COR-L47 (cell line): Measurements from ENCODE around the gene CBFA2T2.
"Not testable (repeated sequence)": the region's sequence is repeated elsewhere in the genome, so short reads cannot be mapped to it uniquely, and the experiment has no call there.

Source experiments
- DNase-seq: peaks from one replicate; lab custom pipeline; 2025; lab: John Stamatoyannopoulos, UW

CBFA2T2 gene

DNA sequence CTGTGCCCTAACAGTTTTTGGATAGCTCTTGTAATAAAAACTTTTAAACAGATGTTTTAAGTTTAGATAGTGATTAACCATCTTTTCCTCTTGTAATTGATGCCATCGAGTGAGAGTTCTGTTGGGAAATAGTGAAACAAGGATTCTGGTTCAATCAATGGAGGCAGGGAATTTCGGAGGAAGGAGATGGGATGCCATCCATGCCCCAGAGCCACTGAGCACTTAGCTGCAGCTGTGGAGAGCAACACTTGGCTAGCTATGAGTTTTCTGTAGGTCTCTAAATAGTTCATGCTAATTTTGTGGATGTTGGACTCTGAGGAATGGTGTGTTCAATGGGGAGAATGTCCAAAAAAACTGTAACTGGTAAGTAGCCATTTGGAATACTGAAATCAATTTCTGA, 16.7 kb downstream of the CBFA2T2 start:
- DNase-seq: no peak

DNA sequence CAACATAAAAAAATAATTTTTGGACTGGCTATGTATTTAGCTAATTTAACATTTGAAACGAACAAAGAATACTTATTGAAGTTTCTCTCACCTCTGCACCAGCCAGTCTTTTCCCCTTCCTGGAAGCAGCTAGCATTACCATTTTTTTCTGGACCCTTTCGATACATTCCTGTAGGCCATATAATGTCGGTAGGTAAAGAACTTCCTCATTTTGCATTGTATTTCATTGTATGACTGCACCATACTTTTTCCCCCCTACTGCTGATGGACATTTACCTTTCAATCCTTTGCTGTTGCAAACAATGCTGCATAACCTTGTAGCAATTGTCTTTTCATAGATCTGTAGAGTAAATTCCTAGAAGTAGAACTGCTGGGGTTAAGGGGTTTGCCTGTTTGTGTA, 17.6 kb downstream of the CBFA2T2 start:
- DNase-seq: no peak

DNA sequence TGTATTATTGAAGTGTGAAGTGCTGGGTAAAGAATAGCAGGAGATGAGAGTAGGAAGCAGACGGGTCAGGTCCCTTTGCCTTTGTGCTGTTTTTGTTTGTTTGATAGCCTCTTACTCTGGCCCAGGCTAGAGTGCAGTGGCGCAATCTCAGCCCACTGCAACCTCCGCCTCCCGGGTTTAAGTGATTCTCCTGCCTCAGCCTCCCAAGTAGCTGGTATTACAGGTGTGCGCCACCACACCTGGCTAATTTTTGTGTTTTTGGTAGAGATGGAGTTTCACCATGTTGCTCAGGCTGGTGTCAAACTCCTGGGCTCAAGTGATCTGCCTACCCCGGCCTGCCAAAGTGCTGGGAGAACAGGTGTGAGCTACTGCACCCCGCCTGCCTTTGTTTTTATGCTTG, 18.1 kb downstream of the CBFA2T2 start:
- not testable (repeated sequence) for DNase-seq

DNA sequence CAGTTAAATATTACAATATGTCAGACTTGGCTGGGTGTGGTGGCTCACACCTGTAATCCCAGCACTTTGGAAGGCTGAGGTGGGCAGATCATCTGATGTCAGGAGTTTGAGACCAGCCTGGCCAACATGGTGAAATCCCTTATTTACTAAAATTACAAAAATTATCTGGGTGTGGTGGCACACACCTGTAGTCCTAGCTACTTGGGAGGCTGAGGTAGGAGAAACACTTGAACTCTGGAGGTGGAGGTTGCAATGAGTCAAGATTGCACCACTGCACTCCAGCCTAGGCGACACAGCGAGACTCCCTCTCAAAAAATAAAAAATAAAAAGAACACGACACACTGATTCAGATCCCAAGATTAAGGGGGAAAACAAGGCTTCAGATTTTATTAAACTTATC, 19.2 kb downstream of the CBFA2T2 start:
- not testable (repeated sequence) for DNase-seq

DNA sequence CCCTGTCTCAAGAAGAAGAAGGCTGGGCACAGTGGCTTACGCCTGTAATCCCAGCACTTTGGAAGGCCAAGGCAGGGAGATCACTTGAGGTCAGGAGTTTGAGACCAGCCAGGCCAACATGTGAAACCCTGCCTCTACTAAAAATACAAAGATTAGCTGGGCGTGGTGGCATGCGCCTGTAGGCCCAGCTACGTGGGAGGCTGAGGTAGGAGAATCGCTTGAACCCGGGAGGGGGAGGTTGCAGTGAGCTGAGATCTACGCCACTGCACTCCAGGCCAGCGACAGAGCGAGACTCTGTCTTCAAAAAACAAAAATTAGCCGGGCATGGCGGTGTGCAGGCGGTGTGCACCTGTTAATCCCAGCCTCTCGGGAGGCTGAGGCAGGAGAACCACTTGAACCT, 22.0 kb downstream of the CBFA2T2 start:
- DNase-seq: not testable (repeated sequence)

DNA sequence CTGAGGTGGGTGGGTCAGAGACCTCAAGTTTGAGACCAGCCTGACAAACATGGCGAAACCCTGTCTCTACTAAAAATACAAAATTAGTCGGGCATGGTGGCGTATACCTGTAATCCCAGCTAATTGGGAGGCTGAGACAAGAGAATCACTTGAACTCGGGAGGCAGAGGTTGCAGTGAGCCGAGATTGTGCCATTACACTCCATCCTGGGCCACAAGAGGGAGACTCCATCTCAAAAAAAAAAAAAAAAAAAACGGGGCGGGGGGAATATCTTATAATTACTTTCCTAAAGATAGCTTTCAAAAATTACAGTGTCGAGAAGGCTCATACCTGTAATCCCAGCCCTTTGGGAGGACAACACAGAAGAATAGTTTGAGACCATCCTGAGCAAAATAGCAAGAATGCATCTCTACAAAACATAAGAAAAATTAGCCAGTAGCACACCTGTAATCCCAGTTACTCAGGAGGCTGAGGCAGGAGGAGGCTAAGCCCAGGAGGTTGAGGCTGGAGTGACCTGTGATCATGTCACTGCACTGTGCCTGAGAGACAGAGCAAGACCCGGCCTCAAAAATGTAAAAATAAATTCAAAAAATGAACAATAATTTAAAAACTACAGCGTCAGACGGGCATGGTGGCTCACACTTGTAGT, 25.8 kb downstream of the CBFA2T2 start:
- DNase-seq: no peak

DNA sequence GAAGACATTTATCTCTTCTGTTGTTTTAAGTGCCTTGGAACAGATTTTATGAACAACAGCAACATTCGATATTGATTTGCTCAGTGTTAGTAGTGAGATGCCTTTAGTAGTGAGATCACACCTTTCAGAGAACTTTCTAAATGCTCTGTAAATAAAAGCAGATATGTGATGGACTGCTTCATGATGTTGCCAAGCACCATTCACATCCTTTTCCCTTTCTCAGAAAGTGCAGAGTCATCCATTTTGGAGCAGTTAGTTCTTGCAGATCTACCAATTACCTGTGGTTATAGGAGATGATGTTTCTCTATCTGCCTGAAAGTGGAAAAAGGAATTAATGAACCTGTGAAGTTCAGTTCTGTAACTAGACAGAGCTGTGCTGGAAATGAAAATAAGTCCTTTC, 27.0 kb downstream of the CBFA2T2 start:
- DNase-seq: no peak

- no peak for DNase-seq
Observed at GRCh38 chr20:33518071-33518470, 28.2 kb downstream of the CBFA2T2 start.

DNA sequence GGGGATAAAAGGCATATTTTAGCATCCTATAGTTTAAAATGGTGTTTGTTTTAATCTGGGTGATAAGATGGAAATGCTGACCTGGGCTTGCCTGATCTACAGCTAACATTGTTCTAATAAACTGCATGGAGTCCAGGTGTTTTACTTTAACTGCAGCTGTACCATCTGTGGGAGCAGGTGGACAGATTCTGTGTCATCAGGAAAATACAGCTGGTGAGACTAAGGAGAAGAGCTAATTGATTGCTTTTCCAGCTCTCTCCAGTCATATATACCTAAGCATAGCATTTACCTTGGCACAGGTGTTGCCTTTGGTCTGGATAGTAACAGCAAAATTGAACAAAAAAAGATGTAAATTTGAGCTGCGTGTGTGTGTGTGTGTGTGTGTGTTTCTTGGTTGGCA, 31.6 kb downstream of the CBFA2T2 start:
- peak; percentile 92 for DNase-seq

DNA sequence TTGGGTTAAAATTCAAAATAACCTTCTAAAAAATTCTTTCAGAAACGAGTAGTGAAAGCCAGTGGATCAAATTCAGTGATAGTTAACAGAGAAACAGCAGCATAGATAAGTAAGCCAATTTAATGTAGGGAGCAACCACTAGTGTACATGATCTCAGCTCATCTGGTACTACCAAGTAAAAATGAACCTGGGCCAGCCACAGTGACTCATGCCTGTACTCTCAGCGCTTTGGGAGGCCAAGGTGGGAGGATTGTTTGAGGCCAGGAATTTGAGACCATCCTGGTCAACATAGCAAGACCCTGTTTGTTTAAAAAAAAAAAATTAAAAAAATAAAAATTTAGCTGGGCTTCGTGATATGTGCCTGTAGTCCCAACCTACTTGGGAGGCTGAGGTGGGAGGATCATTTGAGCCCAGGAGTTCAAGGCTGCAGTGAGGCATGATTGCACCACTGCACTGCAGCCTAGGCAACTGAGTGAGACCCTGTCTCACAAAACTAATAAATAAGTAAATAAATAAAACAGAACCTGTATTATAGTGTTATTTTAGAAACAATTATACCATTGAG, 32.4 kb downstream of the CBFA2T2 start:
- no peak for DNase-seq

GRCh38 chr20:33524261-33524660, 34.4 kb downstream of the CBFA2T2 start:
- DNase-seq: no peak

DNA sequence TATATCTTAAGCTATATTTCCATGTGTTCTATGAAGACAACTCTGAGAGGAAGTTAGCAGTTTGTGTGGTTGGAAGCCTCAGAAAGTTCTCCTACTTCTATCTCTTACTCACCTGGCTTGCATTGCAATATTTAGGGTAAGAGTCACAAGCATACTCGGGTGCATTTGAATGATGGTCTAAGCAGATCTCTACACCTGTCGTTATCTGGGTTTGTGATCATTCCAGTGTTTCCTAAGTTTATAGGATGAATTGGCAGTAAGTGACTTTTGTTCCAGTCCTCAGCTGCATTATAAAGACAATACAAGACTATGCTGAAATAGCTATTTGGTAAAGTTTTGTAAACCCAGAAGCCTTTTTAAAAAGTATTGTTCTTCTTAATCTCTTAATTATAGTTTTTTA, 36.9 kb downstream of the CBFA2T2 start:
- DNase-seq: no peak

- no peak for DNase-seq
Observed at GRCh38 chr20:33531047-33531877, 41.4 kb downstream of the CBFA2T2 start.

GRCh38 chr20:33531885-33532284, 42.0 kb downstream of the CBFA2T2 start:
- DNase-seq: no peak

DNA sequence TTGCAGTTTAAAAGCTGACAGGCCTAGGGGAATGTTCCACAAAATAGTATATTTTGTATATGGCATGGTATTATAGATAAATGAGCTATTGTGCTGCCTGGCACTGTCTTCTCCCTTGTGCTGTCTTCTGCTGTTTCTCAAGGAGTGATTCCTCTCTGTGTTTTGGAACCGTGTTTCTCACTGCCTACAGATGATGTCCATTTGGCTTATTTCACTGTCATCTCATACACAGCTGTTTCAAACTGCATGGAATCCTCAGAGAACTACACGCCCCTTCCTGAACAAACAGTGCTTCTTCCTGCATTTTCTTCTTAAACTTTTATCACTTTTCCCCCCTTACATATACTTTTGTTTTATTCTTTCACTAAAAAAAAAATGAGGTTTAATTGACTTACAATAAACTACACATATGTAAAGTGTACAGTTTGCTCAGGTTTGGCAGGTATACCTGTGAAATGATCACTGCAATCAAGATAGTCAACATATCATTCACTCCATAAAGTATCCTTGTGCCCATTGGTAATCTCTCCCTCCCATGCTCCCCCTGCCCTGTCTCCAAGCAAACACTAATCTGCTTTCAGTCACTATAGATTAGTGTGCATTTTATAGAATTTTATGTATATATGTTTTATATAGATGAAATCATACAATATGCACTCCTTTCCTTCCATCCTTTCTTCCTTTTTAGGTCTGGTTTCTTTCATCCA, 43.0 kb downstream of the CBFA2T2 start:
- no peak for DNase-seq

DNA sequence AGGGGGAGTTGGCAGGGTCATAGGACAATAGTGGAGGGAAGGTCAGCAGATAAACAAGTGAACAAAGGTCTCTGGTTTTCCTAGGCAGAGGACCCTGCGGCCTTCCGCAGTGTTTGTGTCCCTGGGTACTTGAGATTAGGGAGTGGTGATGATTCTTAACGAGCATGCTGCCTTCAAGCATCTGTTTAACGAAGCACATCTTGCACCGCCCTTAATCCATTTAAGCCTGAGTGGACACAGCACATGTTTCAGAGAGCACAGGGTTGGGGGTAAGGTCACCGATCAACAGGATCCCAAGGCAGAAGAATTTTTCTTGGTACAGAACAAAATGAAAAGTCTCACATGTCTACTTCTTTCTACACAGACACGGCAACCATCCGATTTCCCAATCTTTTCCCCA, 45.8 kb downstream of the CBFA2T2 start:
- not testable (repeated sequence) for DNase-seq

DNA sequence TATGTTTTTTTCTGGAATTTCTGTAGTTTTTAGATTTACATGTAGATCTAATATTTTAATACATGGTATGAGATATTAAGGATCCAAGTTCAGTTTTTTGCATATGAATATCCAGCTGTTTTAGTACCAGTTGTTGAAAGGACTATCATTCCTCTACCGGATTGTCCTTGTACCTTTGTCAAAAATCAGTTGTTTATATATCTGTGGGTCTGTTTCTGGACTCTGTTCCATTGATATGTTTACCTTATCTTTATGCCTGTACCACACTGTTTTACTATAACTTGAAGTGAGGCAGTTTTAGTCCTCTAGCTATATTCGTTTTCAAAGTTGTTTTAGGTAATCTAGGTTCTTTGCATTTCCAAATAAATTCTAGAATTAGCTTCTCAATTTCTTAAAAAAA, 47.7 kb downstream of the CBFA2T2 start:
- no peak for DNase-seq

DNA sequence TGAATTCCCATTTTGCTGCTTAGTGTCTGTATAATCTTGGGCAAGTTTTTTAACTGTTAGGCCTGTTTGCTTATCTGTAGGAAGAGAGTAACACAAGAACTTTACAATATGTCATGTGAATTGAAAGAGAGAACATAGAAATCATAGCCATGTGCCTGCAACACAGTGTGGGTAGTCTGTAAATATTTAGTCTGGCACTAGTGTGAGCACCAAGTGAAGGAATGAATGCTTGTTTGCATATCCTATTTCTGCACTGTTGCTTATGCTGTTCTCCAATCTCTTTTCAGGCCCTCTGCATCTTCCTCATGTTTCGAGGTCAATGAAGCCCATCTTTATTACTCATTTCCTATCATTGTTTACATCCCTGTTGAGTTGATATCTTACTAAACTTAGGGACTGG, 49.2 kb downstream of the CBFA2T2 start:
- no peak for DNase-seq

GRCh38 chr20:33540427-33540826, 50.5 kb downstream of the CBFA2T2 start:
- DNase-seq: no peak

- DNase-seq: no peak
Observed at GRCh38 chr20:33541074-33541473, 51.2 kb downstream of the CBFA2T2 start.

DNA sequence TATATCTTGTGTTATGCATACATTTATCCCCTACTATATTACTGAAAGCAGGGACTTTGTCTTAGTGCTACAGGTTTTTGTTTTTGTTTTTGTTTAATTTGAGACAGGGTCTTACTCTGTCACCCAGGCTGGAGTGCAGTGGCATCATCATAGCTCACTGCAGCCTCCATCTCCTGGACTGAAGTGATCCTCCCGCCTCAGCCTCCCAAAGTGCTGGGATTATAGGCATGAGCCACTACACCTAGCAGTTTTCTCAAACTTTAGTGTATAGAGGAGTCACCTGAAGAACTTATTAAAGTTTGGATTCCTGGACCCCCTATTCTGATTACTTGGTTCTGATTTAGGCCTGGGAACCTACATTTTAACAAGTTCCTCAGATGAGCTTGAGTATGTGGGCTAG, 51.9 kb downstream of the CBFA2T2 start:
- DNase-seq: no peak

DNA sequence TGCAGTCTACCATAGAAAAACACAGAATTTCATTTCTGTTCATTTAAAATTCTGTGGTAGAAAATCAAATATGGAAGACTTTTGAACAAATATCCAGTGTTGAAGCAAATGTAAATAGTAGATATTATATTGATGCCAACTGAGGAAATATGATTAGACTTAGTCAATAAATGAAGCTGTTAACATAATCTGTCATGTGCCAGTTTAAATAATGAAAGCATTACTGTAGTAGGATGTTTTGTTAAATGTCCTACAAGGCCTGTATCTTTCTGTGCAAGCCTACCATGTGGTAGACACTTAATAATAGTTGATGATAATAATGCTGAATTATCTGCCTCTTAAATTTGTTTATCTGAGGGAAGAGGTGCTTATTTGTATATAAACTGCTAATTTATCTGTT, 55.9 kb downstream of the CBFA2T2 start:
- no peak for DNase-seq
